ENCODE data around the gene SETBP1. TPM values are rescaled to one million over a fixed set of nuclear protein-coding genes. Genes with fewer than 3 reads are reported as not detected.
"Not testable (repeated sequence)": the region's sequence is repeated elsewhere in the genome, so short reads cannot be mapped to it uniquely, and the experiment has no call there.

Gene SETBP1
- total RNA-seq, 4 donors from 2014 or later: 26.2 to 40.8 (median 33.6) TPM

GRCh38 chr18:44715245-44715644 is 34.6 kb downstream of the SETBP1 start:
- H3K4me3 ChIP-seq: no peak overlapping the region
- TF ChIP-seq POLR2A (IDR thresholded peaks at IDR 0.05): no peak
- TF ChIP-seq EP300 (IDR thresholded peaks at IDR 0.05): peak in 1 of 2 donors; percentile 57
- peak overlapping the region in 2 of 4 donors; percentile 49 for H3K27ac ChIP-seq
- DNase-seq (ENCODE audit: low spot score in 2 of 2): peak in 1 of 2 donors; percentile 29
- H3K9me3 ChIP-seq: no peaks in the 10 kb centered on the region
- peaks cover 0 to 5% (median 0%) of the 10 kb centered on the region in 3 donors for H3K36me3 ChIP-seq
- H3K27me3 ChIP-seq: no peaks in the 10 kb centered on the region
- 40 to 58% methylated on average over 7 of the region's 7 CpGs for WGBS, 2 donors
- H3K4me1 ChIP-seq: peaks cover 0 to 20% (median 1%) of the 10 kb centered on the region in 4 donors

GRCh38 chr18:44715842-44716241 is 35.2 kb downstream of the SETBP1 start:
- peak overlapping the region in 2 of 4 donors; percentile 61 to 63 for H3K27ac ChIP-seq
- no peak for DNase-seq (ENCODE audit: low spot score in 2 of 2)
- peaks cover 0 to 17% (median 0%) of the 10 kb centered on the region in 4 donors for H3K4me1 ChIP-seq
- 67 to 71% methylated on average over 6 of the region's 6 CpGs for WGBS, 2 donors
- no peak overlapping the region for H3K4me3 ChIP-seq
- TF ChIP-seq POLR2A (IDR thresholded peaks at IDR 0.05): no peak
- no peak for TF ChIP-seq EP300 (IDR thresholded peaks at IDR 0.05)
- TF ChIP-seq CTCF (IDR thresholded peaks at IDR 0.05): no peak
- no peaks in the 10 kb centered on the region for H3K27me3 ChIP-seq
- H3K36me3 ChIP-seq: peaks cover 0 to 5% (median 0%) of the 10 kb centered on the region in 3 donors
- H3K9me3 ChIP-seq: no peaks in the 10 kb centered on the region

GRCh38 chr18:44716697-44717163 is 36.0 kb downstream of the SETBP1 start:
- whole genome bisulfite sequencing, 2 donors: 92 to 98% methylated on average over 5 of the region's 5 CpGs
- Histone ChIP-seq H3K9me3 (no peaks in the 10 kb centered on the region), H3K27me3 (no peaks in the 10 kb centered on the region), H3K27ac (no peak overlapping the region), H3K4me3 (no peak overlapping the region), H3K4me1 (peaks cover 0 to 17% (median 0%) of the 10 kb centered on the region in 4 donors), H3K36me3 (peaks cover 0 to 5% (median 0%) of the 10 kb centered on the region in 3 donors)
- TF ChIP-seq CTCF (IDR thresholded peaks at IDR 0.05): no peak
- no peak for TF ChIP-seq EP300 (IDR thresholded peaks at IDR 0.05)
- no peak for TF ChIP-seq POLR2A (IDR thresholded peaks at IDR 0.05)
- DNase-seq (ENCODE audit: low spot score in 2 of 2): no peak

- no peak for DNase-seq (ENCODE audit: low spot score in 2 of 2)
- H3K4me1 ChIP-seq: peaks cover 0 to 31% (median 6%) of the 10 kb centered on the region in 4 donors
- no peaks in the 10 kb centered on the region for H3K9me3 ChIP-seq
- no peak overlapping the region for H3K27ac ChIP-seq
- no peak overlapping the region for H3K4me3 ChIP-seq
- no peaks in the 10 kb centered on the region for H3K27me3 ChIP-seq
- WGBS, 2 donors: 86 to 91% methylated on average over 3 of the region's 3 CpGs
- no peaks in the 10 kb centered on the region for H3K36me3 ChIP-seq
- TF ChIP-seq CTCF (IDR thresholded peaks at IDR 0.05) (no peak), POLR2A (IDR thresholded peaks at IDR 0.05) (no peak)
These were observed 38.9 kb downstream of the SETBP1 start for GRCh38 chr18:44719519-44720060.

- H3K9me3 ChIP-seq; H3K27me3 ChIP-seq; H3K27ac ChIP-seq; H3K36me3 ChIP-seq; H3K4me3 ChIP-seq; DNase-seq (ENCODE audit: low spot score in 2 of 2): not testable (repeated sequence)
- peaks cover 0 to 35% (median 20%) of the 10 kb centered on the region in 4 donors for H3K4me1 ChIP-seq
- WGBS, 2 donors: 88 to 90% methylated on average over 3 of the region's 3 CpGs
These were observed 41.1 kb downstream of the SETBP1 start for GRCh38 chr18:44721748-44722147.

- 44 to 53% methylated on average over 6 of the region's 6 CpGs for WGBS, 2 donors
- Histone ChIP-seq H3K27ac (peak overlapping the region in 1 of 4 donors; percentile 12), H3K4me1 (peaks cover 0 to 39% (median 22%) of the 10 kb centered on the region in 4 donors), H3K9me3 (no peaks in the 10 kb centered on the region), H3K4me3 (no peak overlapping the region), H3K36me3 (no peaks in the 10 kb centered on the region), H3K27me3 (no peaks in the 10 kb centered on the region)
- DNase-seq (ENCODE audit: low spot score in 2 of 2): no peak
- no peak for TF ChIP-seq EP300 (IDR thresholded peaks at IDR 0.05)
- TF ChIP-seq CTCF (IDR thresholded peaks at IDR 0.05): no peak
- no peak for TF ChIP-seq POLR2A (IDR thresholded peaks at IDR 0.05)
These were observed 42.7 kb downstream of the SETBP1 start for GRCh38 chr18:44723411-44723810.
